ENCODE measurements around the gene POT1. TPM values are rescaled to one million over a fixed set of nuclear protein-coding genes. Genes with fewer than 3 reads are reported as not detected.
A peak's percentile ranks its signal among the peaks of the same experiment; 100 is the strongest.

POT1 gene
- total RNA-seq, 1 donor from 2014 or later, result 14.3 TPM

- Histone ChIP-seq H3K36me3 (no peaks in the 10 kb centered on the region), H3K27ac (replicated peaks) (no peak overlapping the region), H3K9me3 (replicated peaks) (no peaks in the 10 kb centered on the region), H3K4me3 (no peak overlapping the region), H3K27me3 (ENCODE audit: low read depth) (no peaks in the 10 kb centered on the region), H3K4me1 (no peaks in the 10 kb centered on the region)
- intact Hi-C loops (cut with micrococcal nuclease), result no loop called here
- no peak for TF ChIP-seq CTCF (IDR thresholded peaks at IDR 0.05; ENCODE audit: borderline replicate concordance)
- DNase-seq, result no peak
These were observed 54.9 kb downstream of the POT1 start for GRCh38 chr7:124874644-124875163.

- Histone ChIP-seq H3K4me1 (no peaks in the 10 kb centered on the region), H3K27me3 (ENCODE audit: low read depth) (no peaks in the 10 kb centered on the region), H3K36me3 (peaks cover 33% of the 10 kb centered on the region), H3K27ac (replicated peaks) (no peak overlapping the region), H3K4me3 (no peak overlapping the region), H3K9me3 (replicated peaks) (no peaks in the 10 kb centered on the region)
- no peak for TF ChIP-seq CTCF (IDR thresholded peaks at IDR 0.05; ENCODE audit: borderline replicate concordance)
- intact Hi-C loops (cut with micrococcal nuclease), result no loop called here
- no peak for DNase-seq
These were observed 71.9 kb downstream of the POT1 start for GRCh38 chr7:124857672-124858235.

DNA sequence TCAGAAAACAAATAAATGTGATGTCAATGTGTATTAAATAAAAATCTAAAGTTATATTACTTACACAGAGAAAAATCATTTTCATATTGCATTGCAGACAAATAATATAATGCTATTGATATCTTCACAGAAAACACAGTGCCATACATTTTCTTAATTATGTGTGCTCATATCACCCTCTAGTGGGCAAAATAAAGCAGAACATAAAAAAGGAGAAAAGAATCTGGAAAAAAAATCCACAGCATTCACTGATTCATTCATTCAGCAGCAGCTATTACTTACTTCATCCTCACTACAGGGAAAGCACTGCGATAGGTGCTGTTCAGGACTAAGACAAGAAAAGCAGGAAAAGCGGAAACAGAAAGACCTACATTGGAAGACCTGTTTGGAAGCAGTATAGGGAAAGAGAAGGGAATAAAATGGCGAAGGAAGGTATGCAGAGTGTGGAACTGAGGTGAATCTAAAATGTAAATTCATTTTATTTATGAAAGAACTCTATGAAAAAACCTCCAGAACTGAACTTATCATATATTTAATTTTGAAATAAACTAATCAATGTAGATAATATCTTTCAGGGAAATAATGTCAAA lies 73.2 kb downstream of the POT1 start:
- Histone ChIP-seq H3K27ac (replicated peaks) (no peak overlapping the region), H3K27me3 (ENCODE audit: low read depth) (no peaks in the 10 kb centered on the region), H3K4me3 (no peak overlapping the region), H3K9me3 (replicated peaks) (no peaks in the 10 kb centered on the region), H3K4me1 (no peaks in the 10 kb centered on the region), H3K36me3 (peaks cover 34% of the 10 kb centered on the region)
- TF ChIP-seq CTCF (IDR thresholded peaks at IDR 0.05; ENCODE audit: borderline replicate concordance), result peak; percentile 67
- DNase-seq, result no peak
- intact Hi-C loops (cut with micrococcal nuclease), result no loop called here

DNA sequence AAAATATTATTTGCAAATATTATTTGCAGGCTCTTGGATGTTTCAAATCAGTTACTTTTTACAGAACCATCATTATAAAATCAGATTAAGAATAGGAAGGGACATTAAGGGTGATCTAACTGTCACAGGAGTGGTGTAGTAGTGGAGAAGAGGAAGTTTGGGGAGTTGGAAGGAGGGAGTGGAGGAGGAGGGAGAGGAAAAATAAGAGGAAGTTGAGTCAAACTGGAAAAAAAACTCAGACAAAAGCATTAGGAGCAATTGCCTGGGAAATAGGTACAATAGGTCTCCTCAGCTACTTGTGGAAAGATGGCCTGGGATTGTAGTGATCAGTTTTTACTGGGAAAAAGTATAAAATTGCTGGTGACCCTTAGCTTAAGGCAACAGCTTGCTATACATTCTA lies 86.3 kb downstream of the POT1 start:
- Histone ChIP-seq H3K9me3 (replicated peaks) (no peaks in the 10 kb centered on the region), H3K4me1 (no peaks in the 10 kb centered on the region), H3K4me3 (no peak overlapping the region), H3K36me3 (peaks cover 38% of the 10 kb centered on the region), H3K27me3 (ENCODE audit: low read depth) (no peaks in the 10 kb centered on the region), H3K27ac (replicated peaks) (no peak overlapping the region)
- no peak for DNase-seq
- TF ChIP-seq CTCF (IDR thresholded peaks at IDR 0.05; ENCODE audit: borderline replicate concordance), result no peak
- intact Hi-C loops (cut with micrococcal nuclease), result no loop called here

GRCh38 chr7:124840435-124840834 lies 89.2 kb downstream of the POT1 start:
- TF ChIP-seq CTCF (IDR thresholded peaks at IDR 0.05; ENCODE audit: borderline replicate concordance), result no peak
- H3K4me3 ChIP-seq, result no peak overlapping the region
- intact Hi-C loops (cut with micrococcal nuclease), result no loop called here
- H3K36me3 ChIP-seq, result peaks cover 17% of the 10 kb centered on the region
- H3K27ac ChIP-seq (replicated peaks), result no peak overlapping the region
- no peak for DNase-seq
- no peaks in the 10 kb centered on the region for H3K9me3 ChIP-seq (replicated peaks)
- no peaks in the 10 kb centered on the region for H3K27me3 ChIP-seq (ENCODE audit: low read depth)
- H3K4me1 ChIP-seq, result no peaks in the 10 kb centered on the region

All from left ventricle myocardium inferior (tissue), 1 donor.